ENCODE measurements around the gene DNMT3A. TPM values are rescaled to one million over a fixed set of nuclear protein-coding genes. Genes with fewer than 3 reads are reported as not detected.

Gene DNMT3A
- total and polyA plus RNA-seq, 8 donors = 3.4 to 47.4 (median 15.8) TPM

GRCh38 chr2:25377822-25378421, 36.2 kb upstream of the DNMT3A start:
- peak; percentile 12 to 20 for DNase-seq

DNA sequence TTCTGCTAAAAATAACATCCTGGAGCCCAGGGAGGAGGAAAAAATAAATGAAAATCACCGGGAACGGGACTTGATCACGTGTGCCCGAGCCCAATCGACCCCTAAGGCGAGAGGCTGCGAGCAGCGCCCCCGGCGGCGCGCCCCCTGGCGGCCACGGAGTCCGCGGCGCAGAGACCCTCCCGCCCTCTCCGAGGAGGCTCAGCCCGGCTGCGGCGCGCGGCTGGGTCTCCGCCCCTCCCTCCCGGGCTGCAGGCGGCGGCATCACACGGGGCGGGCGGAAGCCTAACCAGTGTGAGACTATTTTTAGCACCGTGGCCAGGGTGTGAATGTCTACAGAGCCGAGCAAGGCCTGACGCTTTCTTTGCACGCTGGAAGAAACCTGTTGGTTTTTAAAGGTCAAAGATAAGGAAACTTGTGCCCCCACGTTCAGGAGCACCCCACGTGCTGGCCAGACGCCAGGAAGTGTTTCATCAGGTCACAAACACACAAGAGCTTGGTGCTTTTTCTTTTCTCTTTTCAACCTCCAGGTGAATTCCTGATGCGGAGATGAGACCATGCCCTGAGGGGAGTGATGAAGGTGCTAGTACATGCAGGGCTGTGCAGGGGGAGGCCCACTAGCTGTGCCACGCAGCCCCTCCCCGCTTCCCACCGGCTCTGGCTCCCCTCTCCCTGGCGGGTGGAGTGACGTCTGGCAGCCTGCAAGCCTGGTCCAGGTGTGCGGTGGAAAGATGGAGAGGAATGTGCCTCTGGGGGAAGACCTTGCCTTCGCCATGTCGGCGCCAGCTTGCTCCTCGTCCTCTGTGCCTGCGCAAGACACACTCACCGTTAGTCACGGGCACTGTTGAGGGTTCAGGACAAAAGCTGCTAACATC, 35.3 kb upstream of the DNMT3A start:
- TF ChIP-seq, protein P1, sequence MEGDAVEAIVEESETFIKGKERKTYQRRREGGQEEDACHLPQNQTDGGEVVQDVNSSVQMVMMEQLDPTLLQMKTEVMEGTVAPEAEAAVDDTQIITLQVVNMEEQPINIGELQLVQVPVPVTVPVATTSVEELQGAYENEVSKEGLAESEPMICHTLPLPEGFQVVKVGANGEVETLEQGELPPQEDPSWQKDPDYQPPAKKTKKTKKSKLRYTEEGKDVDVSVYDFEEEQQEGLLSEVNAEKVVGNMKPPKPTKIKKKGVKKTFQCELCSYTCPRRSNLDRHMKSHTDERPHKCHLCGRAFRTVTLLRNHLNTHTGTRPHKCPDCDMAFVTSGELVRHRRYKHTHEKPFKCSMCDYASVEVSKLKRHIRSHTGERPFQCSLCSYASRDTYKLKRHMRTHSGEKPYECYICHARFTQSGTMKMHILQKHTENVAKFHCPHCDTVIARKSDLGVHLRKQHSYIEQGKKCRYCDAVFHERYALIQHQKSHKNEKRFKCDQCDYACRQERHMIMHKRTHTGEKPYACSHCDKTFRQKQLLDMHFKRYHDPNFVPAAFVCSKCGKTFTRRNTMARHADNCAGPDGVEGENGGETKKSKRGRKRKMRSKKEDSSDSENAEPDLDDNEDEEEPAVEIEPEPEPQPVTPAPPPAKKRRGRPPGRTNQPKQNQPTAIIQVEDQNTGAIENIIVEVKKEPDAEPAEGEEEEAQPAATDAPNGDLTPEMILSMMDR (IDR thresholded peaks at IDR 0.05) = peak in 5 of 7 experiments; percentile 40 to 98 (median 94)
- no peak for TF ChIP-seq EP300 (IDR thresholded peaks at IDR 0.05)
- no peak for TF ChIP-seq POLR2A (IDR thresholded peaks at IDR 0.05)
- peak; percentile 37 to 69 (median 46) for TF ChIP-seq POLR2AphosphoS5 (IDR thresholded peaks at IDR 0.05)
- Histone ChIP-seq H3K27me3 (no peaks in the 10 kb centered on the region), H3K9me3 (no peaks in the 10 kb centered on the region), H3K4me1 (peaks cover 18 to 47% (median 27%) of the 10 kb centered on the region in 4 donors), H3K27ac (peak overlapping the region in 4 of 5 donors; percentile 37 to 71 (median 60)), H3K4me3 (peak overlapping the region; percentile 14 to 39 (median 21)), H3K36me3 (no peaks in the 10 kb centered on the region)
- intact Hi-C loops (cut with DNase I; ENCODE audit: low total_unique reads) = loop anchor here (10.0 kb wide), 1 partner anchor 148 kb away; no protein-coding TSS in a partner anchor
- WGBS, 5 donors = 9 to 27% (median 13%) methylated on average over 27 to 52 of the region's 52 CpGs
- peak; percentile 91 to 98 for DNase-seq

More at GRCh38 chr2:25377822-25378421, 36.2 kb upstream of the DNMT3A start:
- Histone ChIP-seq H3K27ac (no peak overlapping the region), H3K4me3 (no peak overlapping the region), H3K4me1 (peaks cover 18 to 43% (median 24%) of the 10 kb centered on the region in 4 donors), H3K9me3 (no peaks in the 10 kb centered on the region), H3K27me3 (no peaks in the 10 kb centered on the region), H3K36me3 (no peaks in the 10 kb centered on the region)
- WGBS, 5 donors = 87 to 94% (median 93%) methylated on average over 22 of the region's 22 CpGs
- no peak for TF ChIP-seq EP300 (IDR thresholded peaks at IDR 0.05)
- no peak for TF ChIP-seq POLR2AphosphoS5 (IDR thresholded peaks at IDR 0.05)
- TF ChIP-seq, protein P1 (IDR thresholded peaks at IDR 0.05) = no peak
- no peak for TF ChIP-seq POLR2A (IDR thresholded peaks at IDR 0.05)
- intact Hi-C loops (cut with DNase I; ENCODE audit: low total_unique reads) = loop anchor here (10.0 kb wide), 1 partner anchor 147 kb away; no protein-coding TSS in a partner anchor

DNA sequence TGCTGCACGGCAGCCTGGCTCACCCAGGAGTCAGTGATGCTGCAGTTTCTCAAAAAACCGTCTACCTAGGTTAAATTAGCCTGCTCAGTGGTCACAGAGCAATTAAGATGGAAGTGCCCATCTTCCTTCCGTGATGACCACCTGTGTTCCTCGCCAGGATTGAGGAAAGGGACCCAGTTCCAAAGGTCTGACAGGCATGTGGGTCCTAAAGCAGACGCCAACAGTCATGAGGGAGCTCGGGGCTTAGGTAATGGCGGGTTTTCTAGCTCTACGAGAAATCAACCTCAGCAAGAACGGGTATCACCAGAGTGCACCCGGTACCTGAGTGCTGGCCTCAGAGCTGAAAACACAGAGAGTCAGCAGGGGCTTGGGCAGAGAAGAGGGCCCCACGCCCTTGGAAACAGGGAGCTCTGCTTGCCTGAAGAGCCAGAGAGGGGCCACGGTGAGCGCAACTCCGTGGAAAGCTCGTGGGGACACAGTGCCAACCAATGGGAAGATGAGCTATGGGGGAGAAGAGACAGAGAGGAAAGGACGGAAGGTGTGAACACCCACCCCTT, 34.3 kb upstream of the DNMT3A start:
- Histone ChIP-seq H3K36me3 (no peaks in the 10 kb centered on the region), H3K27me3 (no peaks in the 10 kb centered on the region), H3K27ac (peak overlapping the region in 3 of 5 donors; percentile 11 to 71 (median 62)), H3K9me3 (no peaks in the 10 kb centered on the region), H3K4me1 (peaks cover 18 to 47% (median 27%) of the 10 kb centered on the region in 4 donors), H3K4me3 (peak overlapping the region in 2 of 4 donors; percentile 14 to 20)
- WGBS, 5 donors = 70 to 79% (median 76%) methylated on average over 16 of the region's 16 CpGs
- TF ChIP-seq POLR2AphosphoS5 (IDR thresholded peaks at IDR 0.05) = no peak
- TF ChIP-seq, protein P1 (IDR thresholded peaks at IDR 0.05) = no peak
- TF ChIP-seq EP300 (IDR thresholded peaks at IDR 0.05) = no peak
- no peak for TF ChIP-seq POLR2A (IDR thresholded peaks at IDR 0.05)
- intact Hi-C loops (cut with DNase I; ENCODE audit: low total_unique reads) = loop anchor here (10.0 kb wide), 1 partner anchor 149 kb away; no protein-coding TSS in a partner anchor
- peak in 1 of 2 donors; percentile 19 for DNase-seq

Data from stomach (tissue), 9 donors.